Smooth muscle cell of the brain vasculature (primary cell): ENCODE data around the gene DIP2C.
"Not testable (repeated sequence)": the region's sequence is repeated elsewhere in the genome, so short reads cannot be mapped to it uniquely, and the experiment has no call there.

ENCODE experiments used
- DNase-seq: peaks from one replicate; pipeline ENCODE4 v3.0.0-alpha.2; 2012; ENCODE audit warnings: low read depth, low spot score

The DIP2C gene

GRCh38 chr10:420154-421121, 269.0 kb downstream of the DIP2C start:
- DNase-seq = no peak

GRCh38 chr10:418894-419293, 270.6 kb downstream of the DIP2C start:
- no peak for DNase-seq

GRCh38 chr10:418226-418625, 271.2 kb downstream of the DIP2C start:
- no peak for DNase-seq

GRCh38 chr10:416091-416515, 273.4 kb downstream of the DIP2C start:
- no peak for DNase-seq

- no peak for DNase-seq
Measured at GRCh38 chr10:413662-414071, 275.8 kb downstream of the DIP2C start.

GRCh38 chr10:412109-412508, 277.4 kb downstream of the DIP2C start:
- no peak for DNase-seq

- DNase-seq = no peak
Measured at GRCh38 chr10:411603-412002, 277.9 kb downstream of the DIP2C start.

GRCh38 chr10:409408-410040, 279.9 kb downstream of the DIP2C start:
- no peak for DNase-seq

GRCh38 chr10:408236-408635, 281.2 kb downstream of the DIP2C start:
- no peak for DNase-seq

GRCh38 chr10:406976-407375, 282.5 kb downstream of the DIP2C start:
- DNase-seq = no peak

- no peak for DNase-seq
Measured at GRCh38 chr10:405648-406047, 283.8 kb downstream of the DIP2C start.

GRCh38 chr10:404991-405390, 284.5 kb downstream of the DIP2C start:
- no peak for DNase-seq

- no peak for DNase-seq
Measured at GRCh38 chr10:404346-404745, 285.1 kb downstream of the DIP2C start.

- no peak for DNase-seq
Measured at GRCh38 chr10:398954-399353, 290.5 kb downstream of the DIP2C start.

GRCh38 chr10:397321-398068, 292.0 kb downstream of the DIP2C start:
- no peak for DNase-seq

- DNase-seq = no peak
Measured at GRCh38 chr10:396535-397220, 292.8 kb downstream of the DIP2C start.

- DNase-seq = no peak
Measured at GRCh38 chr10:396107-396506, 293.4 kb downstream of the DIP2C start.

GRCh38 chr10:395665-396064, 293.8 kb downstream of the DIP2C start:
- DNase-seq = no peak

GRCh38 chr10:394439-395101, 294.9 kb downstream of the DIP2C start:
- not testable (repeated sequence) for DNase-seq

GRCh38 chr10:393787-394438, 295.6 kb downstream of the DIP2C start:
- DNase-seq = no peak
